CD4-positive, alpha-beta T cell treated with Interleukin-15 for 4 hours (primary cell): ENCODE measurements around the gene REEP6.

Source experiments
- DNase-seq: peaks from one replicate; pipeline ENCODE4 v3.0.0-alpha.2; 2020; ENCODE audit warnings: low spot score

The REEP6 gene

GRCh38 chr19:1491114-1491848 lies at the start of gene REEP6:
TSS of gene REEP6 (plus strand) at chr19:1491181. CDS start at chr19:1491270, 89 bp downstream.
- no peak for DNase-seq

- no peak for DNase-seq
Measured at GRCh38 chr19:1441677-1442438, 49.1 kb upstream of the REEP6 start.

DNA sequence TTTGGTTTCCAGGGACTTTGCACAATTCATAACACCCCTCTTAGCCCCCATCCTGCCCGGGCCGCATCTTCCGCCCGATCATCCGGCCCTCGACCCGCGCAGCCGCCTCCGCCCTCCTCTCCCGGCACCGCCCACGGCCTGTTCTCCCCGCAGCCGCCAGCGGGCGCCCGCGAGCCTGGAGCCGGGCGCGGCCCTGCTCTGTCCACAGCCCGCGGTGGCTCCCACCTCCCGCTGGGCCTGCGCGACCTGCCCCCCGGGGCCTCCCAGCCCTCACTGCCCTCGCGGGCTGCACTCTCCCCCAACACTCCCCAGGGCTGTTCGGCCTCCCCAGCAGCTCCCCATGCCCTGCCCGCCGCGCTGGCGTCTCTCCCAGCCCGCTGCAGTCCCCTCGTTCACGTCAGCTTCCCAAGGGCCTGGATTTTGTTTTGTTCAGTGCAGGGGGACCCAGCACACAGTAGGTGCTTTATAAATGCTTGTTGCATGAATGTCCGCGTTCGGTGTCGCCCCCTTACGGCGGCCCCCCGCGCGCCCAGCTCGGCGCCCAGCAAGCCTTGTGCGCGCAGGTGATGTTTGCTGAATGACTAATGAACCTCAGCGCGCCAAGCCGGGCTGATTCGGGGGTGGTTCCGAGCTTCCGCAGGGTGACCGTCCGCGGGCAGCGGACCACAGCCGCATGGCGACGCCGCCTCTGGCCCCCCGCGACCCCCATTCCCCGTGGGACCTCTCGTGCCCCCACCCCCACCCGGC lies 45.6 kb upstream of the REEP6 start:
- peak; percentile 72 for DNase-seq

DNA sequence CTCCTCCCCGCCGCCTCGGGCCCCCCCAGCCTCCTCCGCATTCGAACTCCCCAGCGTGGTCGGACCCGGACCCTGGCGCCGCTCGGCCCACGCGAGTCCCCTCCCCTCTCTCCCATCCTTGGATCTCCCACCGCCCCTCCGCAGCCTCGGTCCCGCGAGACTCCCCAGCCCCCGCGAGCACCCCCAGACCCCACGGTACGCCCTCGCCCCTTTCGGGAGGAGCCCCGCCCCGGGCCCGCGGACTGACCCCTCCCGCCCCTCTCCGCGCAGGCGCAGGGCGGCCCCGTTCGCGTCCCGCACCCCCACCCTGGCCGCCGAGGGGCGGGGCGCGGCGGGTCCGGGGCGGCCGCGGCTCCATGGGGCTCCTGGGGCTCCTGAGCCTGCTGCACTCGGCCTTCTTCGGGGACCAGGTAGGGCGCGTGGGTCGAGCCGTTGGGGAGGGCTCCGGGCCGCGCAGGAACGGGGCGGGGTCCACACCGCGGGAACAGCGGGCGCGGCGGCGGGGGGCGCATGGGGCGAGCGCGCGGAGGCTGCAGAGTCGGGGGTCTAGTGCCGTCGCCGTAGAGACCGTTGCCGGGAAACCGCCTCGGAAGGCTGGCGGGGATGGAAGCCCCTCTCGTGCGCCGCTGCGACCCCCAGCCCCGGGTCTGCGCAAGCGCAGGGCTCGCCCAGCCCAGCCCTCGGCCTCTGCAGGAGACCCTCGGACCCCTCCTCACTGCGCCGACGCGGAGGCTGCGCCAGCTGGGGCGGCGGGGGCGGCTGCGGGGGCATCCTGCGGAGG lies 44.9 kb upstream of the REEP6 start:
- no peak for DNase-seq

DNA sequence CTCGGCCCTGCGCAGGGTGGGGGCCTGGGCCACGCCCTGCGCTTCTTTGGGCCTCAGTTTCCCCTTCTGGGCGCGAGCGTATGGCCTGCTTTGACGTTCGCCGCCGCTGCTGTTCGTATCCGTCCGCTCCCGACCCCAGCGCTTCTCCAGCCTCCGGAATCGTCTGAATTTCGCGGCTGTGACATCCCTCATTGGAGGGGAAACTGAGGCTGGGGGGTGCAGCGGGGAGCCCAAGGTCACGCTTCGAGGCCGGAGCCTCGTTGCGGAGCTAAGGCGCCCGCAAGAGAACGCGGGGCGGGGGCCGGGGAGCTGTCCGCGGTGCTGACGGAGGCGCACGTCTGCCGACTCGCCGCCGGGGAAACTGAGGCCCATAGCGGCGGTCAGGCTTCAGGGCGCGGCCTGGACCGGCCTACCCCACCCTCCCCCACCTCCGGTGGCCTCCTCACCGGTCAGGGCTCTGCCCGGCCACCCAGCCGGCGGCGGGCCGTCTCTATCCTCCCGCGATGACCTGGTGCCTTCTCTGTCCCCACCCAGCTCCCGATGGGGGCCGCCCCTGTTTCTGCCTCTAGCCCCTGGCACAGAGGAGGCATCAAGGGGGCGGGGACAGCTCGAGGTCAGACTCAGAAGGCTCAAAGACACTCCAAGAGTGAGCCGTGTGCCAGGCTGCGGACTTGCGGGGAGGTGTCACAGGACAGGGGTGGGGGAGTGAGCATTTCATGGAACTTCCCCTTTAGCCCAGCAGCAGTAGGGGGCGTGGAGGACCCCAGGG lies 44.1 kb upstream of the REEP6 start:
- peak; percentile 10 for DNase-seq

DNA sequence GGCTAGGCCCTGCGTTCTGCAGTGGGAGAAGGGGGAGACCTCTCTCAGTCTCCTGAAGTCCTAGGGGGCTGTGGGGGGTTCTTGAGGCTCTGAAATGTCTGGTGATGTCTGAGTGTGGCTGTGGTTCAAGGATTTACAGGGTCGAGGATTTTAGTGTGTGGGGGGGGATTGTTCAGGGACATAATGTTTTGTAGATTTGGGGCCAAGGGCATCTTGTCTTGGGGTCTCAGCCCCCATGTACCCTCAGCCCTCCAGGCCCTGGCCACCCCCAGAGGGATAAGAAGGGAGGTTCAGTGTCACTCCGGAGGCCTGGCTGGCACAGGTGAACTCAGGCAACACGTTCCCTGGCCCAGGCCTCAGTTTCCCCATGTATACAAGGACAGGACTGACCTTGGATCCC lies 43.5 kb upstream of the REEP6 start:
- no peak for DNase-seq

GRCh38 chr19:1447944-1448343 lies 43.0 kb upstream of the REEP6 start:
- DNase-seq = no peak

GRCh38 chr19:1449467-1450442 lies 41.2 kb upstream of the REEP6 start, which contains the start of gene APC2:
TSS of gene APC2 (plus strand) at chr19:1450121. CDS start at chr19:1453002, 2,881 bp downstream.
- DNase-seq = peak; percentile 16

- no peak for DNase-seq
Measured at GRCh38 chr19:1450735-1451731, 39.9 kb upstream of the REEP6 start.

GRCh38 chr19:1451916-1452801 lies 38.8 kb upstream of the REEP6 start:
- DNase-seq = no peak

DNA sequence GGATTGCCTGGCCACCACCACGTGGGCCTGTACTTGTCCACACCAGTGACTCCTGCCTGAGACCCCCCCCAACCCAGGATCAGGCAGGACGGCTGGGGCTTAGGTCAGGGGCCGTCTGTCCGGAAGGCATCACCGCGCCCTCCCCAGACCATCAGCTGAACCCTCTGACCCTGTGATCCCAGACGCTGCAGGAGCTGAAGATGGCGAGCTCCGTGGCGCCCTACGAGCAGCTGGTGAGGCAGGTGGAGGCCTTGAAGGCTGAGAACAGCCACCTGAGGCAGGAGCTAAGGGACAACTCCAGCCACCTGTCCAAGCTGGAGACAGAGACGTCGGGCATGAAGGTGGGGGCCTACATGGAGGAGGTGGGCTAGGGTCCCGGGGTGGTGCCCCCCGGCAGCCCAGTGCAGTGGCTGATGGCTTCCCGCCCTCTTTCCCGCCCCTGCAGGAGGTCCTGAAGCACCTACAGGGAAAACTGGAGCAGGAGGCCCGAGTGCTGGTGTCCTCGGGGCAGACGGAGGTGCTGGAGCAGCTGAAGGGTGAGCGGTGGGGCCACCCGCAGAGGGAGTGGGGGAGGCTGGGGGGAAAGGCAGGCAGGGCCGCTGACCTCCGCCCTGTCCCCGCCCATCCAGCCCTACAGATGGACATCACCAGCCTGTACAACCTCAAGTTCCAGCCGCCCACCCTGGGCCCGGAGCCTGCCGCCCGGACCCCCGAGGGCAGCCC lies 38.0 kb upstream of the REEP6 start:
- DNase-seq = no peak

DNA sequence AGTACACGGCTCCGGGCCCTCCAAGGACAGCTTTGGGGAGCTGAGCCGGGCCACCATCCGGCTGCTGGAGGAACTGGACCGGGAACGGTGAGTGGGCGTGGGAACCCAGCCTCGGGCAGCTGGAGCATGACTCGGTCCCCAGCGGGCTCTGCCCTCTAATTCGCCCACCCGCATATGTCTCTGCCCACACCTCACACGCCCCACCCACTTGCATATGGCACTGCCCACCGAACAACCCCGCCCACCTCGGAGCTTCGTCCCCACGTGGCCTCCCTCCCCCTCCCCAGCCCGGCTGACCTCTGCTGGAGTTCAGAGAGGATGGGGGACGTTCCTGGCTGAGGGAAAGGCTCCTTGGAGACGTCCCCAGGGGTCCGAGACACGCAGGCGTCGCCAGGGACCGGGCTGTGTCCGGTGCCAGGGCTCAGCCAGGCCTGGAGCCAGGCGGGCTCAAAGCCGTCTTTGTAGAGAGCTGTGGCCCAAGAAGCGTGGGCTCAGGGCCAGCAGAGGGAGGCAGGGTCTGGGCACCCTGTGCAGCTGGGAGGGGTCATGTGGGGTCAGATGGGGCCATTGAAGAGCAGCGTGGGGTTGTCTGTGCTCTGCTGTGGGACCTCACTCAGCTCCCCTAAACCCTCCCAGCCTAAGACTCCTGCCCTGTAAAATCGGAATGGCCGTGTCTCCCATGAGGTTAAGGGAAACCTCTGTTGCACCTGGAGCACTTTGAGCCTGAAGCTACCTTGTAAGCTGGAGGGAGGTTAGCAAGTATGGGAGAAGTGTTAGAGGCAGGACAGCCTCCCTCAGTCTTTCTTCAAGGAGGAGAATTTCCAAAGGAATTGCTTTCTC lies 37.2 kb upstream of the REEP6 start:
- DNase-seq = no peak

- no peak for DNase-seq
Measured at GRCh38 chr19:1455002-1455335, 36.0 kb upstream of the REEP6 start.

GRCh38 chr19:1455336-1456120 lies 35.5 kb upstream of the REEP6 start:
- peak; percentile 37 for DNase-seq
